Epithelial cell of umbilical artery (primary cell): ENCODE results near the gene AP3B2. TPM values are rescaled to one million over a fixed set of nuclear protein-coding genes. Genes with fewer than 3 reads are reported as not detected.

Source experiments
- total RNA-seq: library from RNA; depleted of rRNA; stranded (reverse); fragments of >200 nt; gene quantifications from 2 replicates; pipeline ENCODE4 v1.2.3, GENCODE V29; 2014

Gene AP3B2, protein sequence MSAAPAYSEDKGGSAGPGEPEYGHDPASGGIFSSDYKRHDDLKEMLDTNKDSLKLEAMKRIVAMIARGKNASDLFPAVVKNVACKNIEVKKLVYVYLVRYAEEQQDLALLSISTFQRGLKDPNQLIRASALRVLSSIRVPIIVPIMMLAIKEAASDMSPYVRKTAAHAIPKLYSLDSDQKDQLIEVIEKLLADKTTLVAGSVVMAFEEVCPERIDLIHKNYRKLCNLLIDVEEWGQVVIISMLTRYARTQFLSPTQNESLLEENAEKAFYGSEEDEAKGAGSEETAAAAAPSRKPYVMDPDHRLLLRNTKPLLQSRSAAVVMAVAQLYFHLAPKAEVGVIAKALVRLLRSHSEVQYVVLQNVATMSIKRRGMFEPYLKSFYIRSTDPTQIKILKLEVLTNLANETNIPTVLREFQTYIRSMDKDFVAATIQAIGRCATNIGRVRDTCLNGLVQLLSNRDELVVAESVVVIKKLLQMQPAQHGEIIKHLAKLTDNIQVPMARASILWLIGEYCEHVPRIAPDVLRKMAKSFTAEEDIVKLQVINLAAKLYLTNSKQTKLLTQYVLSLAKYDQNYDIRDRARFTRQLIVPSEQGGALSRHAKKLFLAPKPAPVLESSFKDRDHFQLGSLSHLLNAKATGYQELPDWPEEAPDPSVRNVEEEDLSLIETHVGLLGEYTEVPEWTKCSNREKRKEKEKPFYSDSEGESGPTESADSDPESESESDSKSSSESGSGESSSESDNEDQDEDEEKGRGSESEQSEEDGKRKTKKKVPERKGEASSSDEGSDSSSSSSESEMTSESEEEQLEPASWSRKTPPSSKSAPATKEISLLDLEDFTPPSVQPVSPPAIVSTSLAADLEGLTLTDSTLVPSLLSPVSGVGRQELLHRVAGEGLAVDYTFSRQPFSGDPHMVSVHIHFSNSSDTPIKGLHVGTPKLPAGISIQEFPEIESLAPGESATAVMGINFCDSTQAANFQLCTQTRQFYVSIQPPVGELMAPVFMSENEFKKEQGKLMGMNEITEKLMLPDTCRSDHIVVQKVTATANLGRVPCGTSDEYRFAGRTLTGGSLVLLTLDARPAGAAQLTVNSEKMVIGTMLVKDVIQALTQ
- not detected in 2 replicates for total RNA-seq

DNA sequence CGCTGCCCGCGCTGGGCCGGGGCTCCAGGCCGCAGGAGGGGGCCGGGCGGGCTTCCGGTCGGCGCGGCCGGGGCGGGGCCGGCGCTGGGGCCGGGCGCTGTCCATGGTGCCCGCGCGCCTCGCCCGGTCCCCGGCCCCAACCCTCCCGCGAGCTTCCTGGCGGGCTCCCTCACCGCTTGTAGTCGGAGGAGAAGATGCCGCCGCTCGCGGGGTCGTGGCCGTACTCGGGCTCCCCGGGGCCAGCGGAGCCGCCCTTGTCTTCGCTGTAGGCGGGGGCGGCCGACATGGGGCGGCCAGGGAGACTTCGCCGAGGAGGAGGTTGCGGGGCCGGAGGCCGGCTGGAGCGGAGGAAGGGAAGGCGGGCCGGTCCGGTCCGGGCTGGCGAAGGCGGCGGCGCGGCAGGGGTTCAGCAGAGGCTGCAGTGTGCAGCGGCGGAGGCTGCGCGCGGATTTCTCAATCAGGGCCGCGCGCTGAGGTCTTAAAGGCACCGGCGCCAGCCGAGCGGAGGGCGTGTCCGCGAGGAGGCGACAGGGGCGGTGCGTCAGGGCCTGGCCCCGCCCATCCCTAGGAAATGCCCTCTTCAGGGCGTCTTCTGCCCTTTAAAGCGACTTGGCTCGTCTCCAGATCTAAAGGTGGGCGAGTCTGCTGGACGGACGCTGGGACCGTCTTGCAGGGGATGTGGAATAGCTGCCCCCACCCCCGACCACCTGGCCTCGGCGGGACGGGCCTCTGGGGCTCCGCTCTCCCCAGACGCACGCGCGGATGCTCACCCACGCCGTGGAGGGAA is at the start of gene AP3B2:
AP3B2 (minus strand) TSS at position 455 of the 787 bp plus-strand sequence; CDS start at position 286, 169 bp downstream.

DNA sequence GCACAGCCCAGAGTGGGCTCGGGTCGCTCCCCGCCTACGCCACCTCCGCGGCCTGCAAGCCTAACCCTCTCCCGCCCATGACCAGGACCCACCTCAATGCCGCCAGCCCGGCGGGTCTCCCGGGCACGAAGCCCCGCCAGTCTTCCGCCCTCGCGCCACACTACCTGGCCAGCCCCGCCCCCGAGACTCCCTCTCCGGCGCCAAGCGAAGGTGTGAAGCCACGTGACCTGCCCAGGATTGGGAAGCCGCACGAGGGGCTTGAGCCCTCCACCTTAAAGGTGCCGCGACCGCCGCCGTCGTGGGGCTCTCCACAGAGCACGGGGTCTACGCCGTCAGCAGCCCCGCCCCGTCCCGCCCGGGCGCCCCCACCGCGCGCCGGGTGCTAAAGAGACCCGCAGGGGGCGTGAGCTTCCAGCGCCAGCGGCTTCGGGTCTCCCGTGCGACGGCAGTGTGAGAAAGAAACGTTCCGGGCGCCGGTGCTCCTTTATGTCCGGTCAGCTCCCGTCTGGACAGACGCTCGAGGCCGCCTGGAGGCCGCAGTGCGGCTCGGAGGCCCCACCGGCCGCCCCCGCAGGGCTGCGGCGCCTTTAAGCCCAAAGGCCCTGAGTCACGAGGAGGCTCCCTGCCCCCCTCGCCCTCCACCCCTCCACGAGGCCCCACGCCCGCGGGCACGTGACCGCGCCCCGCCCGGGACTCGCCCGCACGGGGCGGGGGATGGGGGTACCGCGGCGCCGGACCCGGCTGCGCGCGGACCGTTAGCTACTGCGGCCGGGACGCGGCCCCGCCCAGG is 62.4 kb downstream of the AP3B2 start, which contains the start of gene CPEB1:
CPEB1 (minus strand) TSS at position 319 of the 790 bp plus-strand sequence. CDS start 18,904 bp downstream, outside the sequence.

Other genes starting within 250 kb of the AP3B2 start
- gene RPS17, start 169.4 kb downstream of the AP3B2 start, total RNA-seq = 1,429 and 2,086 TPM in 2 replicates
- 0.91 TPM in 1 of 2 replicates, not detected in the other for gene CPEB1, start 62.5 kb downstream of the AP3B2 start, total RNA-seq
- gene FSD2, start 96.2 kb upstream of the AP3B2 start, total RNA-seq = not detected in 2 replicates
- gene WHAMM, start 99.8 kb upstream of the AP3B2 start, total RNA-seq = 3.6 and 4.9 TPM in 2 replicates
- 0.32 and 0.61 TPM in 2 replicates for gene HOMER2, start 242.8 kb upstream of the AP3B2 start, total RNA-seq